Astrocyte (in vitro differentiated cells and primary cell): ENCODE results near the gene BPIFA2. TPM values are rescaled to one million over a fixed set of nuclear protein-coding genes. Genes with fewer than 3 reads are reported as not detected.
A peak's percentile ranks its signal among the peaks of the same experiment; 100 is the strongest.

Experiments used
- DNase-seq: peaks from one replicate; pipeline ENCODE4 v3.0.0-alpha.2; 2010; ENCODE audit warnings: low read depth
- FAIRE-seq: peaks from 2 replicates; lab custom pipeline; 2011; peaks lifted over from hg19 to GRCh38; lab: Jason Lieb, UNC
- H2AFZ ChIP-seq: 2 replicates; pipeline ENCODE4 v1.6.0; 2012; ENCODE audit warnings: low read depth, low read length, inconsistent platforms
- H3K27ac ChIP-seq: 2 replicates; pipeline ENCODE4 v1.5.1; 2011; ENCODE audit warnings: low read depth, low read length, inconsistent platforms
- H3K27me3 ChIP-seq: 2 replicates; pipeline ENCODE4 v1.6.0; 2011; ENCODE audit warnings: low read length, inconsistent platforms; ENCODE audit not compliant: insufficient read depth
- H3K36me3 ChIP-seq: 2 replicates; pipeline ENCODE4 v1.5.1; 2011; ENCODE audit warnings: low read length, inconsistent platforms; ENCODE audit not compliant: insufficient read depth
- H3K4me1 ChIP-seq: 2 replicates; pipeline ENCODE4 v1.5.1; 2011; ENCODE audit warnings: low read length, inconsistent platforms; ENCODE audit not compliant: insufficient read depth
- H3K4me2 ChIP-seq: 2 replicates; pipeline ENCODE4 v1.6.0; 2012; ENCODE audit warnings: low read length, inconsistent platforms
- H3K4me3 ChIP-seq: 2 replicates; pipeline ENCODE4 v1.5.1; 2011; ENCODE audit warnings: low read depth, mild to moderate bottlenecking, low read length, inconsistent platforms; ENCODE audit not compliant: insufficient read depth
- H3K79me2 ChIP-seq: 2 replicates; pipeline ENCODE4 v1.6.0; 2012; ENCODE audit warnings: mild to moderate bottlenecking, low read length, inconsistent platforms; ENCODE audit not compliant: insufficient read depth
- H3K9ac ChIP-seq: 2 replicates; pipeline ENCODE4 v1.6.0; 2012; ENCODE audit warnings: mild to moderate bottlenecking, low read length, inconsistent platforms
- H3K9me3 ChIP-seq: 2 replicates; pipeline ENCODE4 v1.5.1; 2012; ENCODE audit warnings: low read depth, mild to moderate bottlenecking, low read length, inconsistent platforms; ENCODE audit not compliant: insufficient read depth
- H4K20me1 ChIP-seq: 2 replicates; pipeline ENCODE4 v1.6.0; 2012; ENCODE audit warnings: low read length, inconsistent platforms; ENCODE audit not compliant: insufficient read depth
- H3K27ac Mint-ChIP-seq: one replicate; pipeline ENCODE4 v1.8.0; 2021; ENCODE audit warnings: mild to moderate bottlenecking, mixed read lengths; ENCODE audit not compliant: unreplicated experiment
- H3K27me3 Mint-ChIP-seq: one replicate; pipeline ENCODE4 v1.8.0; 2021; ENCODE audit warnings: low read depth, mixed read lengths; ENCODE audit not compliant: unreplicated experiment
- H3K36me3 Mint-ChIP-seq: one replicate; pipeline ENCODE4 v1.8.0; 2021; ENCODE audit warnings: low read depth, mixed read lengths; ENCODE audit not compliant: unreplicated experiment
- H3K4me1 Mint-ChIP-seq: one replicate; pipeline ENCODE4 v1.8.0; 2021; ENCODE audit warnings: low read depth, mixed read lengths; ENCODE audit not compliant: unreplicated experiment
- H3K4me3 Mint-ChIP-seq: one replicate; pipeline ENCODE4 v1.8.0; 2021; ENCODE audit warnings: mild to moderate bottlenecking, moderate library complexity, mixed read lengths; ENCODE audit not compliant: unreplicated experiment
- H3K9me3 Mint-ChIP-seq: one replicate; pipeline ENCODE4 v1.8.0; 2021; ENCODE audit warnings: mild to moderate bottlenecking, mixed read lengths; ENCODE audit not compliant: unreplicated experiment
- CTCF ChIP-seq: IDR thresholded peaks from 2 replicates; pipeline ENCODE4 v1.5.1; 2011; ENCODE audit warnings: low read depth, mild to moderate bottlenecking, inconsistent platforms, low read length, moderate library complexity; ENCODE audit not compliant: insufficient read depth
- EZH2 ChIP-seq: IDR thresholded peaks from 2 replicates; pipeline ENCODE4 v1.6.1; 2012; ENCODE audit warnings: mild to moderate bottlenecking, low read length, inconsistent platforms; ENCODE audit not compliant: insufficient read depth
- total RNA-seq: library from RNA; stranded (reverse); gene quantifications from 2 replicates; pipeline ENCODE4 v1.2.1, GENCODE V29; 2021

The BPIFA2 gene
- total RNA-seq, 1 donor from 2014 or later, result not detected

GRCh38 chr20:33130568-33131061 is 37.3 kb upstream of the BPIFA2 start:
- H3K9ac ChIP-seq, result no peak overlapping the region
- H3K79me2 ChIP-seq, result no peaks in the 10 kb centered on the region
- no peaks in the 10 kb centered on the region for H3K4me1 ChIP-seq
- no peaks in the 10 kb centered on the region for H3K9me3 ChIP-seq
- no peaks in the 10 kb centered on the region for H3K36me3 ChIP-seq
- H3K4me2 ChIP-seq, result no peak overlapping the region
- no peak overlapping the region for H3K4me3 ChIP-seq
- FAIRE-seq (no peak), DNase-seq (peak; percentile 57)
- Mint-ChIP-seq H3K36me3 (no peaks in the 10 kb centered on the region), H3K9me3 (no peaks in the 10 kb centered on the region), H3K4me1 (peaks cover 3% of the 10 kb centered on the region), H3K27me3 (peaks cover 25% of the 10 kb centered on the region), H3K27ac (no peak overlapping the region), H3K4me3 (no peak overlapping the region)
- no peak overlapping the region for H3K27ac ChIP-seq
- no peaks in the 10 kb centered on the region for H4K20me1 ChIP-seq
- TF ChIP-seq CTCF (no peak), EZH2 (no peak)
- no peak overlapping the region for H2AFZ ChIP-seq
- H3K27me3 ChIP-seq, result peaks cover 2% of the 10 kb centered on the region

GRCh38 chr20:33131949-33132473 is 35.9 kb upstream of the BPIFA2 start:
- no peaks in the 10 kb centered on the region for H4K20me1 ChIP-seq
- no peaks in the 10 kb centered on the region for H3K36me3 ChIP-seq
- H3K4me1 Mint-ChIP-seq, result peaks cover 3% of the 10 kb centered on the region
- FAIRE-seq, result no peak
- no peaks in the 10 kb centered on the region for H3K9me3 ChIP-seq
- H3K36me3 Mint-ChIP-seq, result no peaks in the 10 kb centered on the region
- no peak overlapping the region for H2AFZ ChIP-seq
- TF ChIP-seq EZH2, result no peak
- no peak for TF ChIP-seq CTCF
- H3K9ac ChIP-seq, result no peak overlapping the region
- peaks cover 2% of the 10 kb centered on the region for H3K9me3 Mint-ChIP-seq
- no peaks in the 10 kb centered on the region for H3K79me2 ChIP-seq
- H3K27me3 ChIP-seq, result peaks cover 2% of the 10 kb centered on the region
- no peak overlapping the region for H3K4me2 ChIP-seq
- H3K4me3 Mint-ChIP-seq, result no peak overlapping the region
- no peak overlapping the region for H3K4me3 ChIP-seq
- no peak overlapping the region for H3K27ac Mint-ChIP-seq
- H3K27me3 Mint-ChIP-seq, result peaks cover 24% of the 10 kb centered on the region
- DNase-seq, result no peak
- H3K4me1 ChIP-seq, result no peaks in the 10 kb centered on the region
- H3K27ac ChIP-seq, result no peak overlapping the region
